ENCODE measurements around the gene DNAJC4.
"Not testable (repeated sequence)": the region's sequence is repeated elsewhere in the genome, so short reads cannot be mapped to it uniquely, and the experiment has no call there.

DNAJC4 gene

GRCh38 chr11:64246621-64246870 lies 16.2 kb downstream of the DNAJC4 start:
- not testable (repeated sequence) for DNase-seq

GRCh38 chr11:64246871-64247728 lies 16.8 kb downstream of the DNAJC4 start, which contains the start of gene PPP1R14B:
Gene PPP1R14B, minus strand, starts transcription at chr11:64246943. Its CDS starts 270 bp downstream, at chr11:64246673.
- peak; percentile 71 for DNase-seq

GRCh38 chr11:64247729-64248531 lies 17.6 kb downstream of the DNAJC4 start:
- no peak for DNase-seq

- DNase-seq = no peak
Observed at GRCh38 chr11:64248578-64248977, 18.2 kb downstream of the DNAJC4 start.

- no peak for DNase-seq
Observed at GRCh38 chr11:64249038-64249437, 18.7 kb downstream of the DNAJC4 start.

GRCh38 chr11:64249563-64250414 lies 19.4 kb downstream of the DNAJC4 start:
- no peak for DNase-seq

- DNase-seq = no peak
Observed at GRCh38 chr11:64250415-64251015, 20.2 kb downstream of the DNAJC4 start.

- DNase-seq = peak; percentile 59
Observed at GRCh38 chr11:64251016-64251752, 20.8 kb downstream of the DNAJC4 start, which contains the start of gene PLCB3. Gene PLCB3, plus strand, starts transcription at chr11:64251530. Its CDS starts 120 bp downstream, at chr11:64251650.

- no peak for DNase-seq
Observed at GRCh38 chr11:64251753-64252002, 21.3 kb downstream of the DNAJC4 start.

- no peak for DNase-seq
Observed at GRCh38 chr11:64252003-64252872, 21.9 kb downstream of the DNAJC4 start.

- no peak for DNase-seq
Observed at GRCh38 chr11:64253043-64253442, 22.7 kb downstream of the DNAJC4 start.

- no peak for DNase-seq
Observed at GRCh38 chr11:64253481-64253880, 23.1 kb downstream of the DNAJC4 start.

GRCh38 chr11:64254326-64254725 lies 24.0 kb downstream of the DNAJC4 start:
- no peak for DNase-seq

- DNase-seq = no peak
Observed at GRCh38 chr11:64255135-64256128, 25.1 kb downstream of the DNAJC4 start.

- DNase-seq = no peak
Observed at GRCh38 chr11:64256300-64256699, 26.0 kb downstream of the DNAJC4 start.

- DNase-seq = no peak
Observed at GRCh38 chr11:64258356-64258755, 28.0 kb downstream of the DNAJC4 start.

GRCh38 chr11:64258946-64259532 lies 28.7 kb downstream of the DNAJC4 start:
- no peak for DNase-seq

GRCh38 chr11:64259533-64260067 lies 29.3 kb downstream of the DNAJC4 start:
- DNase-seq = no peak

GRCh38 chr11:64260147-64260708 lies 29.9 kb downstream of the DNAJC4 start:
- no peak for DNase-seq
